NCI-H2029 treated with DMSO at 0.1 percent for 48 hours (cell line): ENCODE results near the gene CYP4V2.

Experiments used
- DNase-seq: peaks from one replicate; lab custom pipeline; 2025; lab: John Stamatoyannopoulos, UW

CYP4V2 gene

DNA sequence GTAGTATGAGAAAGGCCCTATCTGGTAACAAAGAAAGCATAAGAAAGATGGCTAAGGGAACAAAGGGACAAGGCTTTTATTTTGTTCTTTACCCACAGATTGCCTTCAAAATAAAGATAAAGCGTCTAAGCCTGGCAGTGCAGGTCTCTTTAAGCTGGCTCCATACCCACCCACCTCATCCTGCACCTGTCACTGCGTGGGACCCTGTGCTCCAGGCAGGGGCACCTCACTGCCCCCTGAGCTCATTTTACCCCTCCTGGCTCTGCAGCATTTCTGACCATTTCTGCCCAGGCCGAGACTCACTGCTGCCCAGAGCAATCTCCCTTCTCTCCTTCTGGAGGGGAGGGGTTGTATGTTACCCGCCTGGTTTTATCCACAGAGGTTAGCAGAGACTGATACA, 1.7 kb upstream of the CYP4V2 start:
- no peak for DNase-seq

DNA sequence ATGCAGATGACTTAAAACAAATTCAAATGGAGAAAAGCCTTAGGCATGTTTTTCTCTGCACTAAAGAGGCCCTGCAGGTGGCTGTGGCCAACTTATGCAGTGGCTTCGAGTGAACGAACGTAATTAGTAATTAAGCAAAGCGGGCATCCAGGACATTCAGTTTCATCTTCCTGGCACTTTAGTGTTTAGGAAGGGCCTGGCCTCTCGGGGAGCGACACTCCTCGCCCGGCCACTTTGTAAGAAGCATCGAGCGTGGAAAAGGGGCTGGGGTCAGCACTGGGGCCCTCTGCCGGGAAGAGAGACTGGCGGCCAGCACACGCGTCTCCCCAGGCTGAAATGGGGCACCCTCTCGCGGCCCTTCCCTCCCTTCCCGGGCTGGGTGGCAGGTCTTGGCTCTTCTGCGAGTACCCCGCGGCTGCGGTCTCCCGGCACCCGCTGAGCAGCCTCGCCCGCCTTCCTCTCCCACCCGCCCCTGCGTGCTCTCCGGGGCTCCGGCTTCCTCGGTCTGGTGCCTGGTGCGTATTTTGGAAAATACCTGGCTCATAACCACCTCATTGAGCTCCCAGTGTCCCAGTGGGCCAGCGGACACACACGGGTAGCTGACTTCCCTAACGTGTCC, 677 bp upstream of the CYP4V2 start:
- DNase-seq: no peak

DNA sequence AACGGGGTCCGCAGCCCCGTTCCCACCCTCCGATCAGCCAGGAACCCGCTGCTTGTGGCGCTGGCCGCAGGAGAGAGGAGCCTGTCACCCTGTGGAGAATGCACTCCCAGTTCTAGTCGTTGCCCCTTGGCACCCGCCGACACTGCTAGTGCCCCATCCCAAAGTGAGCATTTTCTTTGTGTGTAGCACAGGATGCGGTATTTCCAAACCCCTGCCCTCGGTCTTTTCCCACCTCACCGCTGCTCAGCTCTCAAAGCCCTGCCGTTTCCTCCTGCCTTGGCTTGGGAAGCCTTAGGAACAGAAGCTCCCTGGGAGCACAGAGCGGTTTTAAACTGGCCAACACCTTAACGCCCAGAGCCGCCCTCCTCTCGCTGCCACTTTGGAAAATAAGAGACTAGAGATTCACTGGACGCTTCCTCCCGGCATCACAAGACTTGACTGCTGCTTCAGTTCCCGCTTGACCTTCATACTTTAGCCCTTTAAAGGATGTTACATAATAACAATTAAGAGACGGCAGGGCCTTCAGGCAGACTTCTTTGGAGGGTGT, 772 bp downstream of the CYP4V2 start:
- no peak for DNase-seq

GRCh38 chr4:186193851-186194250, 2.5 kb downstream of the CYP4V2 start:
- DNase-seq: no peak

GRCh38 chr4:186196063-186196462, 4.7 kb downstream of the CYP4V2 start:
- no peak for DNase-seq

- DNase-seq: no peak
Observed at GRCh38 chr4:186200516-186200915, 9.1 kb downstream of the CYP4V2 start.

- DNase-seq: no peak
Observed at GRCh38 chr4:186201010-186201409, 9.6 kb downstream of the CYP4V2 start.

DNA sequence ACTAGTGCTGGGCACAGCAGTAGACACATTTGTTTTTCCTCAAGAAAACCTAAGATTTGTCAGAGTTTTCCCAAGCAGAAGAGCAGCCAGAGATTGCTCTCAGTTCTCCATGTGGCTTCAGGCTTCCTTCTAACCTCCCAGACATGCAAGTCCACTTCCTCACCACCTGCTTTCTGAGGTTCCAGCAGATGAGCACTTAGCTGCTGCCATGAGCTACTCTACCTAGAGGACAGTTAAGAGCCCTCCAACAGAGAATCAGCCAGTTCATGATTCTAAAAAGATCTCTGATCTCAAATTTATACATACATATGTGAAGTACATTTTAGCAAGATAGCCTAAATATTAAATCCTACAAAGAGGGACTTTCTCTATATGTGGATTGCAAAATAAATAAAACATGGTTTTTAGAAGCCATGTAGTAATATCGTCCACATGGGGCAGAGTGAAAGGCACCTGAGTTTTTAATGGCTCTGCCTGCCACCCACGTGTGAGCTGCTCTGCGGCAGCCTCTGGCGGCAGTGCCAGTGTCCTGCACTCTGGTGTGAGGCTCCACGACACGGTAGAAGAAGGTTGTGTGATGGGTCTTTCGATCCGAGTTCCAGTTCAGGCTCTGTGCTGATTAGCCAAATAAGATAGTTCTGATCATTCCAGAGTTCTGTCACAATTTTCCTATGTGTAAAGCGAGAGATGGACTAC, 10.3 kb downstream of the CYP4V2 start:
- DNase-seq: no peak

DNA sequence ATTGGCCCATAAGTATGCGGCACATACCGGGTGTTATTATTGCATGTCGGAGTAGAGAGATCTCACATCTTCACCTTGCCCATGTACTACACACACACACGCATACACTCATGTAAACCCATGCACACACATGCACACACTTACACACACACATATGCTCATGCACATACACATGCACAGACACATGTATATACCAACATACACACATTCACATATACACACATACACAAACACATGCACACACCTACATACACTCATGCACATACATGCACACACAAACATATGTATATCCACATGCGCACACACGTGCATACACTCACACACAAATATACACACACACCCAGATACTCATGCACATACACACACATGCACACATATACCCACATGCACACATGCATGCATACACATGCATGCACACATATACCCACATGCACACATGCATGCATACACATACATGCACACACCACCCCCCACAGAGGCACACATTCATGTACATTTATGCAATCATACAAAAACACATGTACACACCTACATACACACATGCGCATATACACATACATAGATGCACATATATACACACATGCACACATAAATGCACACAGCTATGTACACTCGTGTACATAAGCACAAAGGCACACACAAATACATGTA, 11.2 kb downstream of the CYP4V2 start:
- DNase-seq: no peak

GRCh38 chr4:186203406-186203805, 12.0 kb downstream of the CYP4V2 start:
- no peak for DNase-seq

GRCh38 chr4:186204103-186204559, 12.8 kb downstream of the CYP4V2 start:
- DNase-seq: no peak

DNA sequence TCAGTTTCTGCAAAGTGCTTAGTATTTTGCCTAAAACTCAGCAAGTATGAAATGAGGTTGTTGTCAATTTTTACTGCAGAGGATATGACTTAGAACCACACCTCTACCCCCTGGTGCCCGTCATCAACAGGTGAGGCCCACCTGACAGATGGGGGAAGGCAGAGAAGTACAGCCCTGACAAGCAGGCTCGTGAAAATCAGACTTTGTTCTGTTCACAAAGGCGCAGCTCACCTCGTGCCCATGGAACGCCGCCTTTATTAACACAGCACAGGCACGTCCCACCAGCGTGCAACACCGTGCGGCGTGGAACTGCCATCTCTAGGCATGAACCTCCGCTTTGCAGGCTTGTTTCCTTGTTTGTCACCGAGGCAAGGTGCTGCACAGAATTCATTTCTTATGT, 13.3 kb downstream of the CYP4V2 start:
- DNase-seq: no peak

DNA sequence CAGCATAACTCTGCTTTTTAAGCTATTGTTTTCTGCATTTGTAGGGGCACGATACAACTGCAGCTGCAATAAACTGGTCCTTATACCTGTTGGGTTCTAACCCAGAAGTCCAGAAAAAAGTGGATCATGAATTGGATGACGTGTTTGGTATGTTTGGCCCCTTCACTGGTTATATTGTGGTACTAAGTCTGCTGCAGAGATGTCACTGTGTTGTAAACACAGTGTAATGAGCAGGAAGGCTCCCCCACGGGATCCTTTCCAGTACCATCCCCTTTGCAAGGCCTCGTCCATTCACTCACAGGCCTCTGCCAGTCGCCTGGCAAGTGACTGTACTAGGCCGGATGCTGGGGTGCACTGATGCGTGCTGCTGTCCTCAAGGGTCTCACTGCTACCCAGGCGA, 13.8 kb downstream of the CYP4V2 start:
- DNase-seq: no peak

- DNase-seq: peak; percentile 15
Observed at GRCh38 chr4:186216465-186217024, 25.2 kb downstream of the CYP4V2 start.

DNA sequence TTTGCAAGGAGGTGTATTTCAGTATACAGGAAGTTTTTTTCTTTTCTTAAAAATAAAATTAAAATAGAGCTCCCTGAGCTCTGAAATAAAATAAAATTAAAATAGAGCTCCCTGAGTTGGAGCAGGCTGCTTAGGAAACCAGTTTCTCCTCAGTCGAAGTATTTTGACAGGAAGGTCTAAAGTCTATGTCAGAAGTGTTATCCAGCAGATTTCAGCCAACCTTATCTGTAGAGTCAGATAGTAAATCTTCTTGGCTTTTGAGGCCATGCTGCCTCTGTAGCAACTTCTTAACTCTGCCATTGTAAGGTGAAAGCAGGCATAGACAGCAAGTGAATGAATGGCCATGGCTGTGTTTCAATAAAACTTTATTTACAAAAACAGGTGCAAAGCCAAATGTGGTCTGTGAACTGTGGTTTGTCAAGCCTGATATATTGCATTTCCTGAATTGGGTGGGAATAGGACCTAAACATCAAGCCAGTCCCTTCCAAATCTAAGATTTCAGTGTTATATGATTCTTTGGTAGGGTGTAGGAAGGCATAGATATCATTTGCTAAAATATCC, 26.4 kb downstream of the CYP4V2 start:
- DNase-seq: no peak

DNA sequence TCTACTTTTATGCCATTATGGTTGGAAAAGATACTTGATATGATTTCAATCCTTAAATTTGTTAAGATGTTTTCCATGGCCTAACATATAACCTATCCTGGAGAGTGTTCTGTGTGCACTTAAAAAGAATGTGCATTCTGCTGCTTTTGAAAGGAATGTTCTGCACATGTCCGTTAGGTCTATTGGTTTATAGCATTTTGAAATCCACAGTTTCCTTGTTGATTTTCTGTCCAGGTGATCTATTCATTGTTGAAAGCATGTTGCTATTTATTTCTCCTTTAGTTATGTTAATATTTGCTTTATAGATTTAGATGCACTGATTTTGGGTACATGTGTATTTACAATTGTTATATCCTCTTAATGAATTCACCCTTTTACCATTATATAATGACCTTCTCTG, 30.3 kb downstream of the CYP4V2 start:
- DNase-seq: no peak

- DNase-seq: no peak
Observed at GRCh38 chr4:186225848-186226247, 34.5 kb downstream of the CYP4V2 start.

GRCh38 chr4:186226521-186227189, 35.3 kb downstream of the CYP4V2 start:
- DNase-seq: no peak

- DNase-seq: peak; percentile 14
Observed at GRCh38 chr4:186227221-186227620, 35.9 kb downstream of the CYP4V2 start, which contains the start of gene KLKB1. KLKB1 (plus strand) TSS chr4:186227507; CDS start chr4:186228196, 689 bp downstream.

DNA sequence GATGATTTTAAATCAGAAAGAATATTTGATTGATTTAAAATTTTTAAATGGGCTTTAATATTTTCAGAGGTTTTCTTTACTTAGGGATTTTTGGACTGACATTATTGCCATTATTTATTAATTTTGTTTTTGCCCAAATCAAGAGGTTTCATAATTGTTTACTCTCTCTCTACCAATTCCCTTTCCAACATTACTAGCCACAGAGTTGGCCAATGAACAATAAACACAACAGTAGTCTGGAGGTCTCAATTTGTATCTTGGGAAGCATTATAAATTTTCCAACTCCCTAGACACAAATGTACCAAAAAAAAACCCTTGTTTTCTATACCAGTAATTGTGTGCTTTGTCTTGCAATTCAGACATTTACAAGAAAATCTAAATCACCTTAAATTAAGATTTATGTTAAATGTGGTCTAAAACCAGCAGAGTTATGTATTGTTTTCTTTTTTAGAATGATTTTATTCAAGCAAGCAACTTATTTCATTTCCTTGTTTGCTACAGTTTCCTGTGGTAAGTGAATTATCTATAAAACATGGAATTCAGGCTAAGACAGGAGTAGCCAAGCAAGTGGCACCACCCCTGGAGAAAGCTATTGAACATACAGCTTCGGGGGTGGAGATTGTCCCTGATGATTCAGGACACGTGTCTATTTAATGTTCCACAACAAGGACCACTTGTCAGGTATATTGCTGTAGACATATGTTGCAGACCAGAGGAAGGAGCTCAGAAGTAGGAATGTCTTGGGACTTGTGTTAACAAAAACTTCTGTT, 36.6 kb downstream of the CYP4V2 start:
- DNase-seq: no peak

DNA sequence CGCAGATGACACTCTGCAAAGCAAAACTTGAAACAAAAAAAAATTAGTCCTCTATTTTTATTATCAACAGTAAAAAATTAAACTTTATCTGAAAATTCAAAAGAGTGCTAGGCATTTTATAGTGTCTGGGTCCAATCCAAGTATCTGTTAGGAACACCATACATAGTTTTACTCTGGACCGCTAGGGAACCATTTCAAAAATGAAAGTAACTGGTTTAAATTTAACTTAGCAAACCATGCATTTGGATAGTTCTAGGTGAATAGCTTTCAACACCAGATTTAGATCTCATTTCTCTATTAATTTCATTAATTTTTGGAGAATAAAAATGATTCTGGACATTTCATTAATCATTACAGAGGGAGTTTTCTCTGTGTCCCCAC, 37.1 kb downstream of the CYP4V2 start:
- DNase-seq: no peak
